GM23338 (cell line): ENCODE results near the gene SPR. TPM values are rescaled to one million over a fixed set of nuclear protein-coding genes. Genes with fewer than 3 reads are reported as not detected.

ENCODE experiments used
- ATAC-seq: fragments of 200-7000 bp; cut with Tn5 transposase; 3 replicates; pipeline ENCODE4 v1.9.1; 2020
- DNase-seq: peaks from one replicate; pipeline ENCODE4 v3.0.0-alpha.2; 2015; ENCODE audit warnings: low spot score
- H2AFZ ChIP-seq: fragments of 200-600 bp; sonication (generic); 2 replicates; pipeline ENCODE4 v1.8.0; 2016; ENCODE audit warnings: antibody characterized with exemption, mild to moderate bottlenecking, moderate library complexity
- H3F3A ChIP-seq: fragments of 200-600 bp; sonication (generic); replicated peaks from 2 replicates; pipeline ENCODE4 v1.8.0; 2017; ENCODE audit warnings: antibody characterized with exemption, mixed run types, low read depth
- H3K27ac ChIP-seq: fragments of 200-600 bp; sonication (generic); 2 replicates; pipeline ENCODE4 v1.6.1; 2016; ENCODE audit warnings: low read depth
- H3K27me3 ChIP-seq: fragments of 200-600 bp; sonication (generic); 2 replicates; pipeline ENCODE4 v1.8.0; 2016; ENCODE audit warnings: mild to moderate bottlenecking, mixed run types, moderate library complexity; ENCODE audit not compliant: insufficient read depth
- H3K36me3 ChIP-seq: fragments of 200-600 bp; sonication (generic); 2 replicates; pipeline ENCODE4 v1.8.0; 2016; ENCODE audit warnings: mild to moderate bottlenecking; ENCODE audit not compliant: insufficient read depth
- H3K4me1 ChIP-seq: fragments of 200-600 bp; sonication (generic); 2 replicates; pipeline ENCODE4 v1.8.0; 2016; ENCODE audit warnings: mild to moderate bottlenecking, moderate library complexity; ENCODE audit not compliant: insufficient read depth
- H3K4me2 ChIP-seq: fragments of 200-600 bp; sonication (generic); 2 replicates; pipeline ENCODE4 v1.7.1; 2017; ENCODE audit warnings: mixed run types
- H3K4me3 ChIP-seq: fragments of 200-600 bp; sonication (generic); 2 replicates; pipeline ENCODE4 v1.6.1; 2016; ENCODE audit warnings: mixed run types
- H3K79me2 ChIP-seq: fragments of 200-600 bp; sonication (generic); replicated peaks from 2 replicates; pipeline ENCODE4 v1.8.0; 2017; ENCODE audit warnings: mild to moderate bottlenecking; ENCODE audit not compliant: insufficient read depth
- H3K9me2 ChIP-seq: fragments of 200-600 bp; sonication (generic); 2 replicates; pipeline ENCODE4 v1.8.0; 2017; ENCODE audit not compliant: insufficient read depth
- H4K20me1 ChIP-seq: fragments of 200-600 bp; sonication (generic); replicated peaks from 2 replicates; pipeline ENCODE4 v1.8.0; 2017; ENCODE audit warnings: mild to moderate bottlenecking; ENCODE audit not compliant: insufficient read depth
- H3K27ac Mint-ChIP-seq: 2 replicates; pipeline ENCODE4 v1.8.0; 2020; ENCODE audit warnings: inconsistent platforms, mild to moderate bottlenecking, moderate library complexity, mixed read lengths
- H3K27me3 Mint-ChIP-seq: 3 replicates; pipeline ENCODE4 v1.8.0; 2022; ENCODE audit warnings: low read depth, mild to moderate bottlenecking, moderate library complexity, mixed read lengths, inconsistent platforms; ENCODE audit not compliant: insufficient read depth, poor library complexity
- H3K36me3 Mint-ChIP-seq: 3 replicates; pipeline ENCODE4 v1.8.0; 2021; ENCODE audit warnings: low read depth, mild to moderate bottlenecking, inconsistent platforms, moderate library complexity, mixed read lengths
- H3K4me1 Mint-ChIP-seq: 3 replicates; pipeline ENCODE4 v1.8.0; 2020; ENCODE audit warnings: mild to moderate bottlenecking, inconsistent platforms, mixed read lengths
- H3K4me3 Mint-ChIP-seq: 3 replicates; pipeline ENCODE4 v1.8.0; 2021; ENCODE audit warnings: moderate library complexity, mild to moderate bottlenecking, inconsistent platforms, mixed read lengths
- H3K9me3 Mint-ChIP-seq: 3 replicates; pipeline ENCODE4 v1.8.0; 2020; ENCODE audit warnings: moderate library complexity, mild to moderate bottlenecking, inconsistent platforms, mixed read lengths
- CREB1 ChIP-seq: fragments of 250-450 bp; sonication (Bioruptor Pico); IDR thresholded peaks from 2 replicates; pipeline ENCODE4 v1.5.0; 2020; ENCODE audit warnings: low read depth, mild to moderate bottlenecking, moderate library complexity
- EZH2 ChIP-seq: fragments of 200-600 bp; sonication (generic); IDR thresholded peaks from one replicate; pipeline ENCODE4 v1.8.0; 2017; ENCODE audit warnings: antibody characterized with exemption, mild to moderate bottlenecking, low read depth; ENCODE audit not compliant: unreplicated experiment
- EZH2phosphoT487 ChIP-seq: fragments of 200-600 bp; sonication (generic); IDR thresholded peaks from one replicate; pipeline ENCODE4 v1.8.1; 2018; ENCODE audit warnings: antibody characterized with exemption; ENCODE audit not compliant: unreplicated experiment
- JUNB ChIP-seq: IDR thresholded peaks from one replicate; pipeline ENCODE4 v1.6.1; 2016; ENCODE audit warnings: antibody characterized with exemption; ENCODE audit not compliant: unreplicated experiment
- NANOG ChIP-seq: IDR thresholded peaks from 2 replicates; pipeline ENCODE4 v1.6.1; 2016; ENCODE audit warnings: antibody characterized with exemption, borderline replicate concordance
- POLR2AphosphoS5 ChIP-seq: IDR thresholded peaks from 2 replicates; pipeline ENCODE4 v1.6.1; 2016; ENCODE audit warnings: antibody characterized with exemption, low read depth
- STAT1 ChIP-seq: IDR thresholded peaks from one replicate; pipeline ENCODE4 v1.6.1; 2016; ENCODE audit warnings: antibody characterized with exemption; ENCODE audit not compliant: unreplicated experiment
- ZNF114 ChIP-seq: fragments of 250-450 bp; sonication (Bioruptor Pico); IDR thresholded peaks from 2 replicates; pipeline ENCODE4 v1.5.0; 2020; ENCODE audit warnings: mild to moderate bottlenecking, moderate library complexity
- ZNF331 ChIP-seq: fragments of 250-450 bp; sonication (Bioruptor Pico); IDR thresholded peaks from 2 replicates; pipeline ENCODE4 v1.5.0; 2020; ENCODE audit warnings: low read depth, mild to moderate bottlenecking, moderate library complexity
- polyA plus RNA-seq: library from polyadenylated mRNA; unstranded; fragments of >200 nt; fragmentation: Nextera tagmentation; extraction: Ambion mirVana; gene quantifications from 2 replicates; pipeline ENCODE4 v1.2.1, GENCODE V29; 2016
- total RNA-seq: library from RNA; depleted of rRNA; stranded (reverse); fragments of >200 nt; shearing (Covaris generic); gene quantifications from 2 replicates; pipeline ENCODE4 v1.2.3, GENCODE V29; 2014
- TF ChIP-seq, protein P1 (sequence below): fragments of 250-450 bp; sonication (Bioruptor Pico); IDR thresholded peaks from 2 replicates; pipeline ENCODE4 v1.5.0; 2020; ENCODE audit warnings: mild to moderate bottlenecking, moderate library complexity

SPR gene
- total and polyA plus RNA-seq, 2 experiments from 2014 or later, result 10.7 to 15.2 TPM

DNA sequence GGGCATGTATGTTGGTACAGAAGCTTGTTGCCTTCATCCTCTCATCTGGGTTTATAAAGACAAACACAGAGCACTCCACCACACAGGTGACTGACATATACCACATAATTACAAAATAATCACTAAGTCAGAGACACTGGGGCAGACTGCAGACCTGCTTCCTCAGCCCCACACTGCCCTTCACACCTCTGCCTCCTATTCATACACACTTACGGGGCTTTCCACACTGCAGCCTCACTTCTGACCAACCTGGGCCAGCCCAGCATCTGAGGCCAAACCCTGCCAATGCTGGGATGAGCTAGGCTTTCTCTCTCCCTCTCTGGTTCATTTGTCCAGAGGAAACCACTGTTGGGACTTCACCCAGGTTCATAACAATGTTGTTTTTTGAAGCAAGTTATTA lies 34.6 kb downstream of the SPR start (continued):
- TF ChIP-seq, protein P1, sequence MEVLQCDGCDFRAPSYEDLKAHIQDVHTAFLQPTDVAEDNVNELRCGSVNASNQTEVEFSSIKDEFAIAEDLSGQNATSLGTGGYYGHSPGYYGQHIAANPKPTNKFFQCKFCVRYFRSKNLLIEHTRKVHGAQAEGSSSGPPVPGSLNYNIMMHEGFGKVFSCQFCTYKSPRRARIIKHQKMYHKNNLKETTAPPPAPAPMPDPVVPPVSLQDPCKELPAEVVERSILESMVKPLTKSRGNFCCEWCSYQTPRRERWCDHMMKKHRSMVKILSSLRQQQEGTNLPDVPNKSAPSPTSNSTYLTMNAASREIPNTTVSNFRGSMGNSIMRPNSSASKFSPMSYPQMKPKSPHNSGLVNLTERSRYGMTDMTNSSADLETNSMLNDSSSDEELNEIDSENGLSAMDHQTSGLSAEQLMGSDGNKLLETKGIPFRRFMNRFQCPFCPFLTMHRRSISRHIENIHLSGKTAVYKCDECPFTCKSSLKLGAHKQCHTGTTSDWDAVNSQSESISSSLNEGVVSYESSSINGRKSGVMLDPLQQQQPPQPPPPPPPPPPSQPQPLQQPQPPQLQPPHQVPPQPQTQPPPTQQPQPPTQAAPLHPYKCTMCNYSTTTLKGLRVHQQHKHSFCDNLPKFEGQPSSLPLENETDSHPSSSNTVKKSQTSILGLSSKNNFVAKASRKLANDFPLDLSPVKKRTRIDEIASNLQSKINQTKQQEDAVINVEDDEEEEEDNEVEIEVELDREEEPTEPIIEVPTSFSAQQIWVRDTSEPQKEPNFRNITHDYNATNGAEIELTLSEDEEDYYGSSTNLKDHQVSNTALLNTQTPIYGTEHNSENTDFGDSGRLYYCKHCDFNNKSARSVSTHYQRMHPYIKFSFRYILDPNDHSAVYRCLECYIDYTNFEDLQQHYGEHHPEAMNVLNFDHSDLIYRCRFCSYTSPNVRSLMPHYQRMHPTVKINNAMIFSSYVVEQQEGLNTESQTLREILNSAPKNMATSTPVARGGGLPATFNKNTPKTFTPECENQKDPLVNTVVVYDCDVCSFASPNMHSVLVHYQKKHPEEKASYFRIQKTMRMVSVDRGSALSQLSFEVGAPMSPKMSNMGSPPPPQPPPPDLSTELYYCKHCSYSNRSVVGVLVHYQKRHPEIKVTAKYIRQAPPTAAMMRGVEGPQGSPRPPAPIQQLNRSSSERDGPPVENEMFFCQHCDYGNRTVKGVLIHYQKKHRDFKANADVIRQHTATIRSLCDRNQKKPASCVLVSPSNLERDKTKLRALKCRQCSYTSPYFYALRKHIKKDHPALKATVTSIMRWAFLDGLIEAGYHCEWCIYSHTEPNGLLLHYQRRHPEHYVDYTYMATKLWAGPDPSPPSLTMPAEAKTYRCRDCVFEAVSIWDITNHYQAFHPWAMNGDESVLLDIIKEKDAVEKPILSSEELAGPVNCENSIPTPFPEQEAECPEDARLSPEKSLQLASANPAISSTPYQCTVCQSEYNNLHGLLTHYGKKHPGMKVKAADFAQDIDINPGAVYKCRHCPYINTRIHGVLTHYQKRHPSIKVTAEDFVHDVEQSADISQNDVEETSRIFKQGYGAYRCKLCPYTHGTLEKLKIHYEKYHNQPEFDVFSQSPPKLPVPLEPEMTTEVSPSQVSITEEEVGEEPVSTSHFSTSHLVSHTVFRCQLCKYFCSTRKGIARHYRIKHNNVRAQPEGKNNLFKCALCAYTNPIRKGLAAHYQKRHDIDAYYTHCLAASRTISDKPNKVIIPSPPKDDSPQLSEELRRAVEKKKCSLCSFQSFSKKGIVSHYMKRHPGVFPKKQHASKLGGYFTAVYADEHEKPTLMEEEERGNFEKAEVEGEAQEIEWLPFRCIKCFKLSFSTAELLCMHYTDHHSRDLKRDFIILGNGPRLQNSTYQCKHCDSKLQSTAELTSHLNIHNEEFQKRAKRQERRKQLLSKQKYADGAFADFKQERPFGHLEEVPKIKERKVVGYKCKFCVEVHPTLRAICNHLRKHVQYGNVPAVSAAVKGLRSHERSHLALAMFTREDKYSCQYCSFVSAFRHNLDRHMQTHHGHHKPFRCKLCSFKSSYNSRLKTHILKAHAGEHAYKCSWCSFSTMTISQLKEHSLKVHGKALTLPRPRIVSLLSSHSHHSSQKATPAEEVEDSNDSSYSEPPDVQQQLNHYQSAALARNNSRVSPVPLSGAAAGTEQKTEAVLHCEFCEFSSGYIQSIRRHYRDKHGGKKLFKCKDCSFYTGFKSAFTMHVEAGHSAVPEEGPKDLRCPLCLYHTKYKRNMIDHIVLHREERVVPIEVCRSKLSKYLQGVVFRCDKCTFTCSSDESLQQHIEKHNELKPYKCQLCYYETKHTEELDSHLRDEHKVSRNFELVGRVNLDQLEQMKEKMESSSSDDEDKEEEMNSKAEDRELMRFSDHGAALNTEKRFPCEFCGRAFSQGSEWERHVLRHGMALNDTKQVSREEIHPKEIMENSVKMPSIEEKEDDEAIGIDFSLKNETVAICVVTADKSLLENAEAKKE (CRISPR knock-in tag), result no peak
- no peak for TF ChIP-seq EZH2

DNA sequence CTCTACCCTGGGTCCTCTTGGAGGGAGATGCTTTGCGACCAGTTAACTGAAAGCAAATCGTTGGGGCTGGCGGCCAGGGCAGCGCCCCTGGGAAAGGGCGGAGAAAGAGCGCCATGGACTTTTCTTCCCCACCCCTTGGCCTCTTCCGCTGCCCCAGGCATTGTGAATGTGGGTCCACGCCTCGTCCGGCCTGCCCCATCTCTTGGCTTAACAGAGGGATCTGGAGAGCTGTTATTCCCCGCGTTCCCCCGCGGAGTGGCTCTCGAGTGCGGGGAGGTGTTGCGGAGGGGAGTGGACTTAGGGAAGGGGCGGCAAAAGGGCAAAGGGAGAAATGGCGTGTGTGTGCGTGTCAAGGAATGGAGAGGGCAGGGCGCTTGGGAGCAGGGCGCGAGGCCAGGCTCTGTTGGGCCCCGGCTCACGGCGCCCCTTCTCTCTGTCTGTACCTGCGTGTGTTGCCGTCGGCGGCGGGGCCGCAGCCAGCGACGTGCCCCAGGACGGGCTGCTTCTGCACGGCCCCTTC lies 36.7 kb downstream of the SPR start:
- H3K4me1 ChIP-seq, result peaks cover 54% of the 10 kb centered on the region
- ATAC-seq (peak; percentile 7), DNase-seq (peak; percentile 71)
- Mint-ChIP-seq H3K9me3 (peaks cover 3% of the 10 kb centered on the region; the same call in 2 of the 3 replicates), H3K27ac (no peak overlapping the region), H3K4me1 (peaks cover 30% of the 10 kb centered on the region), H3K27me3 (no peaks in the 10 kb centered on the region), H3K36me3 (peaks cover 4% of the 10 kb centered on the region; the same call in 1 of the 3 replicates), H3K4me3 (peak overlapping the region; percentile 73)
- no peaks in the 10 kb centered on the region for H3K79me2 ChIP-seq
- peaks cover 32% of the 10 kb centered on the region for H3F3A ChIP-seq
- TF ChIP-seq NANOG (no peak), EZH2 (peak; percentile 85), CREB1 (CRISPR knock-in tag) (no peak), ZNF114 (CRISPR knock-in tag) (no peak), STAT1 (no peak), POLR2AphosphoS5 (no peak), JUNB (no peak), EZH2phosphoT487 (no peak), ZNF331 (CRISPR knock-in tag) (no peak)
- peak overlapping the region; percentile 62 for H3K4me3 ChIP-seq
- H3K36me3 ChIP-seq, result no peaks in the 10 kb centered on the region
- H3K27me3 ChIP-seq, result peaks cover 100% of the 10 kb centered on the region
- peak overlapping the region; percentile 87 for H3K4me2 ChIP-seq
- peaks cover 17% of the 10 kb centered on the region for H4K20me1 ChIP-seq
- H2AFZ ChIP-seq, result peak overlapping the region; percentile 74
- H3K9me2 ChIP-seq, result no peaks in the 10 kb centered on the region
- no peak overlapping the region for H3K27ac ChIP-seq
